ENCODE data around the gene STX5.
"Not testable (repeated sequence)": the region's sequence is repeated elsewhere in the genome, so short reads cannot be mapped to it uniquely, and the experiment has no call there.

Gene STX5

GRCh38 chr11:62863687-62864335 lies 32.0 kb upstream of the STX5 start:
- H3K79me2 ChIP-seq: no peaks in the 10 kb centered on the region
- no peak overlapping the region for H3K9ac ChIP-seq
- H3K4me1 ChIP-seq: no peaks in the 10 kb centered on the region
- no peak for TF ChIP-seq CTCF (IDR thresholded peaks at IDR 0.05)
- H3K27me3 ChIP-seq (ENCODE audit: control insufficient read depth, insufficient read depth, low read length): no peaks in the 10 kb centered on the region
- H3K36me3 ChIP-seq (ENCODE audit: control insufficient read depth, insufficient read depth, low read length): no peaks in the 10 kb centered on the region
- no peak overlapping the region for H2AFZ ChIP-seq
- no peaks in the 10 kb centered on the region for H3K9me3 ChIP-seq (ENCODE audit: control insufficient read depth, low read length)
- no peak overlapping the region for H3K4me3 ChIP-seq (ENCODE audit: low read depth, low read length)
- H3K27ac ChIP-seq: no peak overlapping the region
- H3K4me2 ChIP-seq (ENCODE audit: low read length): no peak overlapping the region

- H3K9me3 ChIP-seq (ENCODE audit: control insufficient read depth, low read length); H3K4me1 ChIP-seq; H3K4me2 ChIP-seq (ENCODE audit: low read length): not testable (repeated sequence)
These were observed 29.8 kb upstream of the STX5 start for GRCh38 chr11:62861564-62862192.

GRCh38 chr11:62860835-62861563 lies 29.1 kb upstream of the STX5 start:
- Histone ChIP-seq H3K79me2 (no peaks in the 10 kb centered on the region), H3K27me3 (ENCODE audit: control insufficient read depth, insufficient read depth, low read length) (no peaks in the 10 kb centered on the region), H3K27ac (no peak overlapping the region), H3K36me3 (ENCODE audit: control insufficient read depth, insufficient read depth, low read length) (no peaks in the 10 kb centered on the region), H3K4me2 (ENCODE audit: low read length) (no peak overlapping the region), H3K9ac (no peak overlapping the region), H3K9me3 (ENCODE audit: control insufficient read depth, low read length) (no peaks in the 10 kb centered on the region), H2AFZ (no peak overlapping the region), H3K4me1 (no peaks in the 10 kb centered on the region), H3K4me3 (ENCODE audit: low read depth, low read length) (no peak overlapping the region)
- TF ChIP-seq CTCF (IDR thresholded peaks at IDR 0.05): no peak

More at GRCh38 chr11:62861564-62862192, 29.8 kb upstream of the STX5 start:
- not testable (repeated sequence) for H3K27me3 ChIP-seq (ENCODE audit: control insufficient read depth, insufficient read depth, low read length); H3K27ac ChIP-seq; H2AFZ ChIP-seq; H3K79me2 ChIP-seq; H3K36me3 ChIP-seq (ENCODE audit: control insufficient read depth, insufficient read depth, low read length); H3K4me3 ChIP-seq (ENCODE audit: low read depth, low read length); H3K9ac ChIP-seq

GRCh38 chr11:62859281-62859703 lies 27.4 kb upstream of the STX5 start:
- not testable (repeated sequence) for H3K4me1 ChIP-seq; H3K4me2 ChIP-seq (ENCODE audit: low read length); H3K9ac ChIP-seq; H2AFZ ChIP-seq; H3K27me3 ChIP-seq (ENCODE audit: control insufficient read depth, insufficient read depth, low read length); H3K79me2 ChIP-seq; H3K27ac ChIP-seq; H3K36me3 ChIP-seq (ENCODE audit: control insufficient read depth, insufficient read depth, low read length); H3K4me3 ChIP-seq (ENCODE audit: low read depth, low read length); H3K9me3 ChIP-seq (ENCODE audit: control insufficient read depth, low read length)

GRCh38 chr11:62858201-62858600 lies 26.4 kb upstream of the STX5 start:
- no peak for TF ChIP-seq CTCF (IDR thresholded peaks at IDR 0.05)
- Histone ChIP-seq H3K4me2 (ENCODE audit: low read length) (no peak overlapping the region), H3K79me2 (peaks cover 4% of the 10 kb centered on the region), H3K27me3 (ENCODE audit: control insufficient read depth, insufficient read depth, low read length) (no peaks in the 10 kb centered on the region), H2AFZ (no peak overlapping the region), H3K27ac (no peak overlapping the region), H3K4me3 (ENCODE audit: low read depth, low read length) (no peak overlapping the region), H3K36me3 (ENCODE audit: control insufficient read depth, insufficient read depth, low read length) (no peaks in the 10 kb centered on the region), H3K9ac (no peak overlapping the region), H3K9me3 (ENCODE audit: control insufficient read depth, low read length) (no peaks in the 10 kb centered on the region), H3K4me1 (no peaks in the 10 kb centered on the region)
